Nephron progenitor cell (in vitro differentiated cells): Measurements from ENCODE around the gene ADAM17.
A peak's percentile ranks its signal among the peaks of the same experiment; 100 is the strongest.

Experiments used
- DNase-seq: peaks from one replicate; pipeline ENCODE4 v3.0.0; 2021
- H3K27ac Mint-ChIP-seq: 2 replicates; pipeline ENCODE4 v1.8.0; 2021; ENCODE audit warnings: mild to moderate bottlenecking, moderate library complexity, mixed read lengths
- H3K27me3 Mint-ChIP-seq: 2 replicates; pipeline ENCODE4 v1.8.0; 2021; ENCODE audit warnings: mild to moderate bottlenecking, low read depth, mixed read lengths; ENCODE audit not compliant: poor library complexity
- H3K36me3 Mint-ChIP-seq: 2 replicates; pipeline ENCODE4 v1.8.0; 2021; ENCODE audit warnings: low read depth, mixed read lengths
- H3K4me1 Mint-ChIP-seq: 2 replicates; pipeline ENCODE4 v1.8.0; 2021; ENCODE audit warnings: mixed read lengths
- H3K4me3 Mint-ChIP-seq: 2 replicates; pipeline ENCODE4 v1.8.0; 2021; ENCODE audit warnings: mild to moderate bottlenecking, moderate library complexity, mixed read lengths
- H3K9me3 Mint-ChIP-seq: 2 replicates; pipeline ENCODE4 v1.8.0; 2021; ENCODE audit warnings: mild to moderate bottlenecking, moderate library complexity, mixed read lengths
- CTCF ChIP-seq: fragments of 200-600 bp; sonication (generic); IDR thresholded peaks from 2 replicates; pipeline ENCODE4 v1.5.0; 2021; ENCODE audit warnings: antibody characterized with exemption

The ADAM17 gene

GRCh38 chr2:9548506-9548905 is 7.1 kb downstream of the ADAM17 start:
- peaks cover 10% of the 10 kb centered on the region for H3K36me3 Mint-ChIP-seq
- H3K27me3 Mint-ChIP-seq: no peaks in the 10 kb centered on the region
- H3K4me1 Mint-ChIP-seq: peaks cover 48% of the 10 kb centered on the region
- H3K4me3 Mint-ChIP-seq: no peak overlapping the region
- H3K27ac Mint-ChIP-seq: peak overlapping the region; percentile 31
- H3K9me3 Mint-ChIP-seq: no peaks in the 10 kb centered on the region
- no peak for TF ChIP-seq CTCF
- DNase-seq: no peak

- TF ChIP-seq CTCF: no peak
- no peak for DNase-seq
- Mint-ChIP-seq H3K4me1 (peaks cover 39% of the 10 kb centered on the region), H3K27ac (peak overlapping the region; percentile 29), H3K9me3 (no peaks in the 10 kb centered on the region), H3K36me3 (peaks cover 18% of the 10 kb centered on the region), H3K4me3 (no peak overlapping the region), H3K27me3 (no peaks in the 10 kb centered on the region)
Measured at GRCh38 chr2:9547262-9547991, 8.2 kb downstream of the ADAM17 start.

DNA sequence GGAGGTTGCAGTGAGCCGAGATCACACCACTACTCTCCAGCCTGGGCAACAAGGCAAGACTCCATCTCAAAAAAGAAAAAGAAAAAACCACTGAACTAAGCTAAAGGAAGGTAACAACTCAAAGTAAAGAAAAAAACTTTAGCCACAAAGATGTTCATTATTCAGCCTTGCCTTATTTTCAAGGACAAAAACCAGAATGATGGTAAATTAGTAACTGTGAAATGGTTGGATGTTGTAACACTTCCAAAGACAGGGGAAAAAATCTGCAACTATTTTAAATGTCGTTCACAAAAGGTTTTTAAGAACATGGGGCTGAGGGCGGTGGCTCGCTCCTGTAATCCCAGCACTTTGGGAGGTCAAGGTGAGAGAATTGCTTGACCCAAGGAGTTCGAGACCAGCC is 10.1 kb downstream of the ADAM17 start:
- Mint-ChIP-seq H3K27me3 (no peaks in the 10 kb centered on the region), H3K4me3 (no peak overlapping the region), H3K9me3 (no peaks in the 10 kb centered on the region), H3K4me1 (peaks cover 28% of the 10 kb centered on the region), H3K27ac (no peak overlapping the region), H3K36me3 (peaks cover 32% of the 10 kb centered on the region)
- DNase-seq: no peak
- TF ChIP-seq CTCF: no peak

DNA sequence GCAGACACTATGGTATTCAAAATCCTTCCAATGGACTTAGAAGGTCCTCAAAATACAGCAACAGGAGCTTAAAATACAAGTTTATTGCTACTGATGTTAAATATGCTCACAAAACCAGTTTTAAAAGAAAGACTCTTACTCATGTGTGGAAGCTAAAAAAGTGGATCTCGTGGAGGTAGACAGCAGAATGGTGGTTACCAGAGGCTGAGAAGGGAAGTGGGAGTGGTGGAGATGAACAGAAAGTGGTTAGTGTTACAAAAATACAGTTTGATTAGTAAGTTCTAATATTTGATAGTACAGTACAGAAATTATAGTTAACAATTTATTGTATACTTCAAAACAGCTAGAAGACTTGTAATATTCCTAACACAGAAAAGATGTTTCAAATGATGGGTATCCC is 12.1 kb downstream of the ADAM17 start:
- H3K27me3 Mint-ChIP-seq: peaks cover 3% of the 10 kb centered on the region
- H3K4me3 Mint-ChIP-seq: no peak overlapping the region
- no peak overlapping the region for H3K27ac Mint-ChIP-seq
- H3K4me1 Mint-ChIP-seq: peaks cover 18% of the 10 kb centered on the region
- H3K36me3 Mint-ChIP-seq: peaks cover 51% of the 10 kb centered on the region
- DNase-seq: no peak
- no peaks in the 10 kb centered on the region for H3K9me3 Mint-ChIP-seq
- TF ChIP-seq CTCF: no peak

- Mint-ChIP-seq H3K27ac (no peak overlapping the region), H3K36me3 (peaks cover 66% of the 10 kb centered on the region), H3K4me3 (no peak overlapping the region), H3K9me3 (no peaks in the 10 kb centered on the region), H3K27me3 (peaks cover 3% of the 10 kb centered on the region), H3K4me1 (no peaks in the 10 kb centered on the region)
- DNase-seq: no peak
- TF ChIP-seq CTCF: no peak
Measured at GRCh38 chr2:9539531-9539930, 16.1 kb downstream of the ADAM17 start.

DNA sequence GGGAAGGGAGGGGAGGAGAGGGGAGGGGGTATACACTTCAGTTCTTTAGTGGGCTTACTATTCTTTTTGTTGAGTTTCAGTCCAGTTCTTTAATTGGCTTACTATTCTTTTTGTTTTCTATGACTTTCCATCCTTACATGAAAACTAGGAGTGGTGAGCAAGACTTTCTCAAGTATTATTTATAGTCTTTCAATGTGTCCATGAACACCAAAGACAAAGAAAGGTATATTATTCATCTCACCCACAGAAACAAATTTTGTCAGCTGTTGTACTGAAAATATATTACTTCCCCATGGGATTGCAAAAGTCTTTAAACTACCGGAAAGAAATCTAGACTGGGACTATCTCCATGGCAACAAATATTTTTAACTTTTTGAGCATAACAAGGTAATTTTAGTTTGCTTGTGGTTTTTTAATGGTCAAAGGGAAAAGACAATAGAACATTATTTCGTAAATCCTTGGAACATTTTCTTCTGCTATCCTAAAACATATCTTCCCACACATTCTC is 17.6 kb downstream of the ADAM17 start:
- Mint-ChIP-seq H3K4me1 (no peaks in the 10 kb centered on the region), H3K27ac (no peak overlapping the region), H3K36me3 (peaks cover 65% of the 10 kb centered on the region), H3K4me3 (no peak overlapping the region), H3K9me3 (no peaks in the 10 kb centered on the region), H3K27me3 (peaks cover 3% of the 10 kb centered on the region)
- DNase-seq: no peak
- TF ChIP-seq CTCF: no peak
